ENCODE data around the gene LRRC47.

- TF ChIP-seq CTCF (IDR thresholded peaks at IDR 0.05; ENCODE audit: low read length) (no peak), EZH2 (IDR thresholded peaks at IDR 0.05; ENCODE audit: borderline replicate concordance, low read length) (no peak)
Observed at GRCh38 chr1:3752400-3752945, 43.8 kb downstream of the LRRC47 start, which contains the start of gene CCDC27.

Data from OCI-LY1 (cell line).